Measurements from ENCODE around the gene ICE2. TPM values are rescaled to one million over a fixed set of nuclear protein-coding genes. Genes with fewer than 3 reads are reported as not detected.

The ICE2 gene
- total RNA-seq, 1 experiment from 2014 or later, result 76.7 TPM

- Mint-ChIP-seq H3K36me3 (ENCODE audit: insufficient read depth, unreplicated experiment) (no peaks in the 10 kb centered on the region), H3K4me3 (ENCODE audit: low read depth, unreplicated experiment) (no peak overlapping the region), H3K4me1 (ENCODE audit: low read depth, unreplicated experiment) (peaks cover 19% of the 10 kb centered on the region), H3K9me3 (ENCODE audit: low read depth, unreplicated experiment) (no peaks in the 10 kb centered on the region), H3K27me3 (ENCODE audit: unreplicated experiment) (no peaks in the 10 kb centered on the region), H3K27ac (ENCODE audit: unreplicated experiment) (peak overlapping the region; percentile 73)
- intact Hi-C loops (cut with micrococcal nuclease; ENCODE audit: unreplicated experiment), result no loop called here
- no peak for DNase-seq
- no peak for TF ChIP-seq CTCF (IDR thresholded peaks at IDR 0.05; ENCODE audit: unreplicated experiment)
- CTCF ChIA-PET, result interaction anchor here (0.8 to 2.9 kb wide), 3 partner anchors 11 to 191 kb away, joined by 3 to 18 read pairs (median 10); no protein-coding TSS in a partner anchor
- BruUV-seq (replicated peaks), result no TSS peak
These were observed 40.3 kb upstream of the ICE2 start for GRCh38 chr15:60519218-60519617.

- no peaks in the 10 kb centered on the region for H3K36me3 Mint-ChIP-seq (ENCODE audit: insufficient read depth, unreplicated experiment)
- no peak overlapping the region for H3K27ac Mint-ChIP-seq (ENCODE audit: unreplicated experiment)
- H3K4me1 Mint-ChIP-seq (ENCODE audit: low read depth, unreplicated experiment), result peaks cover 19% of the 10 kb centered on the region
- no peaks in the 10 kb centered on the region for H3K9me3 Mint-ChIP-seq (ENCODE audit: low read depth, unreplicated experiment)
- no TSS peak for BruUV-seq (replicated peaks)
- no peak overlapping the region for H3K4me3 Mint-ChIP-seq (ENCODE audit: low read depth, unreplicated experiment)
- CTCF ChIA-PET, result no interaction called here
- intact Hi-C loops (cut with micrococcal nuclease; ENCODE audit: unreplicated experiment), result no loop called here
- TF ChIP-seq CTCF (IDR thresholded peaks at IDR 0.05; ENCODE audit: unreplicated experiment), result no peak
- DNase-seq, result no peak
- no peaks in the 10 kb centered on the region for H3K27me3 Mint-ChIP-seq (ENCODE audit: unreplicated experiment)
These were observed 39.6 kb upstream of the ICE2 start for GRCh38 chr15:60518511-60518910.

GRCh38 chr15:60514261-60514881, 35.4 kb upstream of the ICE2 start:
- no peaks in the 10 kb centered on the region for H3K36me3 Mint-ChIP-seq (ENCODE audit: insufficient read depth, unreplicated experiment)
- no TSS peak for BruUV-seq (replicated peaks)
- H3K9me3 Mint-ChIP-seq (ENCODE audit: low read depth, unreplicated experiment), result no peaks in the 10 kb centered on the region
- CTCF ChIA-PET, result no interaction called here
- H3K27ac Mint-ChIP-seq (ENCODE audit: unreplicated experiment), result no peak overlapping the region
- peaks cover 4% of the 10 kb centered on the region for H3K4me1 Mint-ChIP-seq (ENCODE audit: low read depth, unreplicated experiment)
- intact Hi-C loops (cut with micrococcal nuclease; ENCODE audit: unreplicated experiment), result no loop called here
- no peak overlapping the region for H3K4me3 Mint-ChIP-seq (ENCODE audit: low read depth, unreplicated experiment)
- DNase-seq, result no peak
- no peaks in the 10 kb centered on the region for H3K27me3 Mint-ChIP-seq (ENCODE audit: unreplicated experiment)
- TF ChIP-seq CTCF (IDR thresholded peaks at IDR 0.05; ENCODE audit: unreplicated experiment), result no peak

- H3K36me3 Mint-ChIP-seq (ENCODE audit: insufficient read depth, unreplicated experiment), result no peaks in the 10 kb centered on the region
- H3K4me1 Mint-ChIP-seq (ENCODE audit: low read depth, unreplicated experiment), result no peaks in the 10 kb centered on the region
- no peak overlapping the region for H3K4me3 Mint-ChIP-seq (ENCODE audit: low read depth, unreplicated experiment)
- H3K9me3 Mint-ChIP-seq (ENCODE audit: low read depth, unreplicated experiment), result no peaks in the 10 kb centered on the region
- no peak overlapping the region for H3K27ac Mint-ChIP-seq (ENCODE audit: unreplicated experiment)
- no TSS peak for BruUV-seq (replicated peaks)
- TF ChIP-seq CTCF (IDR thresholded peaks at IDR 0.05; ENCODE audit: unreplicated experiment), result no peak
- CTCF ChIA-PET, result no interaction called here
- intact Hi-C loops (cut with micrococcal nuclease; ENCODE audit: unreplicated experiment), result no loop called here
- H3K27me3 Mint-ChIP-seq (ENCODE audit: unreplicated experiment), result no peaks in the 10 kb centered on the region
- DNase-seq, result no peak
These were observed 34.7 kb upstream of the ICE2 start for GRCh38 chr15:60513676-60514075.

Data from Calu3 (cell line).